Duodenal mucosa (tissue), 2 donors: ENCODE data around the gene TADA2A.

ENCODE experiments used
- H3K27ac ChIP-seq: one replicate; pipeline ENCODE4 v1.7.0; 2013; ENCODE audit warnings: low read depth, low read length
- H3K27me3 ChIP-seq, 2 donors: one replicate each; pipeline ENCODE4 v1.7.0; 2013; ENCODE audit warnings: low read length in 2 of 2, control low read depth in 1 of 2; ENCODE audit not compliant: insufficient read depth in 2 of 2, control insufficient read depth in 1 of 2
- H3K36me3 ChIP-seq, 2 donors: one replicate each; pipeline ENCODE4 v1.7.0; 2013; ENCODE audit warnings: low read length in 2 of 2, control low read depth in 1 of 2; ENCODE audit not compliant: insufficient read depth in 2 of 2, control insufficient read depth in 1 of 2
- H3K4me1 ChIP-seq, 2 donors: one replicate each; pipeline ENCODE4 v1.7.0; 2013; ENCODE audit warnings: low read length in 2 of 2, control low read depth in 1 of 2; ENCODE audit not compliant: insufficient read depth in 2 of 2, control insufficient read depth in 1 of 2
- H3K4me3 ChIP-seq, 2 donors: one replicate each; pipeline ENCODE4 v1.7.0; 2013; ENCODE audit warnings: low read length in 2 of 2, low read depth in 1 of 2
- H3K9ac ChIP-seq, 2 donors: one replicate each; pipeline ENCODE4 v1.7.0; 2013; ENCODE audit warnings: low read length in 2 of 2, low read depth in 1 of 2
- H3K9me3 ChIP-seq, 2 donors: one replicate each; pipeline ENCODE4 v1.7.0; 2013; ENCODE audit warnings: low read length in 2 of 2, control low read depth in 1 of 2; ENCODE audit not compliant: control insufficient read depth in 1 of 2

The TADA2A gene, protein sequence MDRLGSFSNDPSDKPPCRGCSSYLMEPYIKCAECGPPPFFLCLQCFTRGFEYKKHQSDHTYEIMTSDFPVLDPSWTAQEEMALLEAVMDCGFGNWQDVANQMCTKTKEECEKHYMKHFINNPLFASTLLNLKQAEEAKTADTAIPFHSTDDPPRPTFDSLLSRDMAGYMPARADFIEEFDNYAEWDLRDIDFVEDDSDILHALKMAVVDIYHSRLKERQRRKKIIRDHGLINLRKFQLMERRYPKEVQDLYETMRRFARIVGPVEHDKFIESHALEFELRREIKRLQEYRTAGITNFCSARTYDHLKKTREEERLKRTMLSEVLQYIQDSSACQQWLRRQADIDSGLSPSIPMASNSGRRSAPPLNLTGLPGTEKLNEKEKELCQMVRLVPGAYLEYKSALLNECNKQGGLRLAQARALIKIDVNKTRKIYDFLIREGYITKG

DNA sequence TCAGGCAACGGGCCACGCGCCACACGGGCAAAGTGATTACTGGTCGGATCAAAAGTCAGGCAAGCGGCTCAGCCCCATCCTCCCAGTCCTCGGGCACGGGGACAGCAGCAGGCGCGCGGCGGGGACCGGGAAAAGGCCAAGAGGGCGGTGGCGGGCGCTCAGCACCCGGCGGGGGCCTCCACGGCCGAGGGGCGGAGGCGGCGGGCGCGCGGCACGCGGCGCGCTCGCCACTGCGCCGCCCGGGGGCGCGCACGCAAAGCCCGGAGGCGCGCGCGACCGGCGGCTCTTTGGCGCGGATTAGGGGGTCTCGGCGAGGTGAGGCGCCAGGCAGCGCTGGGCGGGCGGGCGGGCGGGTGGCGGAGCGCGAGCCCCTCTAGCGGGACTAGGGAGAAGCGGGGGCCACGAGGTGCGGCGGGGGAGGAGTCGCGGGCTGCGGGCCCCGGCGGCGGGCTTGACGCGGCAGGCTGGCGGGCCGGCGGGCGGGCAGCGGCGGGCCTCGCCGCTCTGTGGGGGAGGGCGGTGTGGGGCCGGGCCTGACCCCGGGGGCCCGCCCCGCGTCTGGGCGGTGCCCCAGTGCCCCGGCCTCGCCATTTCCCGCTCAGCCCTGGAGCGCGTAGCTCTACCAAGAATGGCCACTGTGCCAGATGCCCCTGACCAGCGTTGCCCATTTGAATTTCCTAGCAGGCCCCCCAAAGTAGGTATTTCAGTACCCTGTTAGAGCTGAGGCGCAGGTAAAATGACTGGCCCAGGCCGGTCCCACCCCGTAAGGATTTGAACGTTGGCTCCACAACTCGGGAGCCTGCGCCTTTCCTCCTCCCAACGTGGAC is at the start of gene TADA2A, which contains the start of gene ACACA:
TSS of gene TADA2A (plus strand) at position 252 of the 827 bp plus-strand sequence. CDS start 4,480 bp downstream, outside the sequence.
TSS of gene ACACA (minus strand) at position 202 of the 827 bp plus-strand sequence. CDS start 537 bp downstream, outside the sequence.
- peak within 1 kb of the TSS; percentile 82 to 86 for H3K9ac ChIP-seq
- H3K4me1 ChIP-seq: peaks cover 12 to 14% of the 10 kb centered on the region in 2 donors
- no peaks in the 10 kb centered on the region for H3K9me3 ChIP-seq
- no peaks in the 10 kb centered on the region for H3K27me3 ChIP-seq
- peak within 1 kb of the TSS; percentile 85 to 92 for H3K4me3 ChIP-seq
- H3K36me3 ChIP-seq: peaks cover 7 to 12% of the 10 kb centered on the region in 2 donors
- peak within 1 kb of the TSS; percentile 92 for H3K27ac ChIP-seq

DNA sequence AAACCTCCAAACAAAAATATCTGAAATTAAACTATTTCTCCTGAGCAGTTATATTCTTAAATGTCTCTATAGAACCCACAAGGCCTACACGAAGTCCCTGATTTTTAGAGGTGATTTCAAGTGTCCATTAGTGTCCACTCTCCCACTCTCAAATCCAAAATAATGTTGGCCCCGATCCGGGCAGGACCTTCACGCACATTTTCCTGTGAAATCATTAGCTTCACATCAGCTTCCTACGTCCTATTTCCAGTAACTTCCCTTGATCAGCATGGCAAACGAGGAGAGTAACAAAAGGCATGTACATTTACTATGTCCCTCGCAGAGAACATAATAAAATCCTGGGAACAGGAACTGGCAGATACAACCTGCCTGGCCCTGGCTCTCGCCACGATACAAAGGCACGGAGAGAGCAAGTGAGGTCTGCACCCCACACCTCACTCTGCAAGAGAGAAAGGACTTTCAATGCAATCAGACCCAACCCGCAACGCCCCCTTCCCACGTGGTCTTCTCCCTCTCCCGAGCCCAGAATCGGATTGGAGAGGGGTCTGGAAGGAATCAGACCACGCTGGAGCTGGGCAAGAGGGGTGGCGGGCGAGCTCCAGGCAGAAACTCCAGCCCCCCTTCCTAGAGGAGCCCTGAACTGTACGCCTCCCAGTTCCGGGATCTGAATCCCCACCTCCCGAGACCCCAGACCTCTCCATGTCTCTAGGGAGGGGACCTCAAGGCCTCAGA is 48.4 kb upstream of the TADA2A start:
- peaks cover 9 to 18% of the 10 kb centered on the region in 2 donors for H3K4me1 ChIP-seq
- peak overlapping the region; percentile 49 to 80 for H3K9ac ChIP-seq
- H3K36me3 ChIP-seq: peaks cover 0 to 7% of the 10 kb centered on the region in 2 donors
- peak overlapping the region; percentile 81 to 96 for H3K4me3 ChIP-seq
- no peaks in the 10 kb centered on the region for H3K27me3 ChIP-seq
- no peaks in the 10 kb centered on the region for H3K9me3 ChIP-seq
- H3K27ac ChIP-seq: peak overlapping the region; percentile 51

DNA sequence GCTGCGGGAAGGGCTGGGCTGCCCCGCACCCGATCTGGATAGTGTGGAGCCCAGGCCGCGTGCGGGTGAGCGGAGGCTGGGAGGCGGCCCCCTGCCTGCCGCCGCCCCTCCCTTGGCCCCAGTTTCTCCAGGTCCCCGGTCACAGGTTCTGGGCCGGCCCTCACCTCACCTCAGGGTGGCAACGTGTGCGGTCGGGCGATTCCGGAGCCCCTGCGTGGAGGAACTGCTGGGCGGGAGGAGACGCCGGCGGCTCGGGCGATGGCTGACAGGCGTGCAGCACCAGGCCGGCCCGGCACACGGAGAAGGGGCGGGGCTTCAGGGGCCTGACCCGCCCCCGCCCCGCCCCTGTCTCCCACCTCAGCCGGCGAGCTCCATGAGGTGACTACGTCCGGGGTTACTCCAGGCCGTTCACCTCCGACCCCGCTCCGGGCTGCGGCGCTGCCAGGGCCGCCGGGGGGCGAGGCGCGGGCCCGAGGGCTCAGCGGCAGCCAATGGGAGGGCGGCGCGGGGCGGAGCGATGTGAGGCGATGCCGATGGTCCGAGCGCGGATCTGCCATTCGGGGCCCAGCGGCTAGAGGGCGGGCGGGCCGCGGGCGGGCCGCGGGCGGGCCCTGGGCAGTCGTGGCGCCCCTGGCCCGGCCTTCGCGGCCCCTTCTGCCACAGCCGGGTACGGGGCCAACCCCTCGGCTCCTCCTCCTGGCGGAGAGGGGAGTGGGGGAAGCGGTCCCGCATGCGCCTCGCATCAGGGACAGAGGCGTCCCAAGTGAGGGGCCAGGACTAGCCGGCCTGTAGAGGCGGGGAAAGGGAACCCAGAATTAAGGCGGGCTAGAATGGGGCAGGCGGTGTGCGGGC is 47.6 kb upstream of the TADA2A start:
- peak overlapping the region; percentile 66 to 80 for H3K9ac ChIP-seq
- H3K27ac ChIP-seq: peak overlapping the region; percentile 66
- H3K27me3 ChIP-seq: no peaks in the 10 kb centered on the region
- no peaks in the 10 kb centered on the region for H3K9me3 ChIP-seq
- H3K4me3 ChIP-seq: peak overlapping the region; percentile 81 to 96
- peaks cover 9 to 18% of the 10 kb centered on the region in 2 donors for H3K4me1 ChIP-seq
- peaks cover 0 to 3% of the 10 kb centered on the region in 2 donors for H3K36me3 ChIP-seq

- H3K4me1 ChIP-seq: peaks cover 9 to 18% of the 10 kb centered on the region in 2 donors
- peak overlapping the region; percentile 66 to 68 for H3K9ac ChIP-seq
Measured at GRCh38 chr17:37359682-37360188, 47.0 kb upstream of the TADA2A start.

DNA sequence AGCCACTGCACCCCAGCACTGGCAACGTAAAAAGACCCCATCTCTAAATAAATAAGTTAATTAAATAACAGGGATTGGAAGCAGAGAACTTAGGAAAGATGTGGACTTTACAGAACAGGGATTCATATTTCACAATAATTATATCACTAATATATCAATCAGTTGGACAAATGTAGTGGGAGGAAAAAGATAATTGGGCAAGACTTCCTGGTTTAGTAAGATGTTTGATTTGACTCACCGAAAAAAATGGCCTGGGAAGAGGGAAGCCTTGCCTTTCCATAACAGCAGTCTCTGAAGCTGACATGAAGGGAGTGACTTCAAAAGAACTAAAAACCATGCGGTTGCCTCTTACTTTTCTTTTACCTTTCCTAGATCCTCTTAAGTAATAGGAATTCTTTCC is 46.1 kb upstream of the TADA2A start:
- no peak overlapping the region for H3K4me3 ChIP-seq
- H3K36me3 ChIP-seq: no peaks in the 10 kb centered on the region
- no peaks in the 10 kb centered on the region for H3K9me3 ChIP-seq
- no peak overlapping the region for H3K27ac ChIP-seq
- H3K9ac ChIP-seq: no peak overlapping the region
- no peaks in the 10 kb centered on the region for H3K27me3 ChIP-seq
- H3K4me1 ChIP-seq: peaks cover 9 to 18% of the 10 kb centered on the region in 2 donors

More at GRCh38 chr17:37359682-37360188, 47.0 kb upstream of the TADA2A start:
- Histone ChIP-seq H3K27me3 (no peaks in the 10 kb centered on the region), H3K4me3 (peak overlapping the region; percentile 81 to 96), H3K9me3 (no peaks in the 10 kb centered on the region), H3K36me3 (no peaks in the 10 kb centered on the region), H3K27ac (peak overlapping the region; percentile 66)

- Histone ChIP-seq H3K4me3 (no peak overlapping the region), H3K9me3 (no peaks in the 10 kb centered on the region), H3K27me3 (no peaks in the 10 kb centered on the region), H3K27ac (no peak overlapping the region), H3K4me1 (peaks cover 9 to 18% of the 10 kb centered on the region in 2 donors), H3K9ac (no peak overlapping the region), H3K36me3 (no peaks in the 10 kb centered on the region)
Measured at GRCh38 chr17:37361543-37361942, 45.1 kb upstream of the TADA2A start.

- Histone ChIP-seq H3K4me1 (peaks cover 0 to 2% of the 10 kb centered on the region in 2 donors), H3K4me3 (no peak overlapping the region), H3K27ac (no peak overlapping the region), H3K27me3 (no peaks in the 10 kb centered on the region), H3K9ac (no peak overlapping the region), H3K36me3 (no peaks in the 10 kb centered on the region), H3K9me3 (no peaks in the 10 kb centered on the region)
Measured at GRCh38 chr17:37365589-37365988, 41.1 kb upstream of the TADA2A start.

GRCh38 chr17:37368577-37368976 is 38.1 kb upstream of the TADA2A start:
- no peak overlapping the region for H3K9ac ChIP-seq
- H3K4me1 ChIP-seq: no peaks in the 10 kb centered on the region
- no peaks in the 10 kb centered on the region for H3K27me3 ChIP-seq
- H3K4me3 ChIP-seq: no peak overlapping the region
- H3K27ac ChIP-seq: no peak overlapping the region
- H3K36me3 ChIP-seq: no peaks in the 10 kb centered on the region
- H3K9me3 ChIP-seq: no peaks in the 10 kb centered on the region
